ENCODE data around the gene SMARCA2. TPM values are rescaled to one million over a fixed set of nuclear protein-coding genes. Genes with fewer than 3 reads are reported as not detected.

SMARCA2 gene
- total and polyA plus RNA-seq, 8 donors: 20.5 to 242 (median 78.5) TPM

GRCh38 chr9:2152966-2153629, 138.0 kb downstream of the SMARCA2 start:
- H3K4me3 ChIP-seq: no peak overlapping the region
- H3K27me3 ChIP-seq: no peaks in the 10 kb centered on the region
- H3K9me3 ChIP-seq: no peaks in the 10 kb centered on the region
- no peak for DNase-seq
- intact Hi-C loops (cut with DNase I; ENCODE audit: low total_unique reads): no loop called here
- peaks cover 0 to 18% (median 2%) of the 10 kb centered on the region in 4 donors for H3K36me3 ChIP-seq
- 70 to 78% (median 76%) methylated on average over 10 of the region's 10 CpGs for WGBS, 5 donors
- peaks cover 6 to 31% (median 18%) of the 10 kb centered on the region in 4 donors for H3K4me1 ChIP-seq
- H3K27ac ChIP-seq: no peak overlapping the region
- no peak for TF ChIP-seq EP300 (IDR thresholded peaks at IDR 0.05)
- TF ChIP-seq POLR2AphosphoS5 (IDR thresholded peaks at IDR 0.05): no peak
- no peak for TF ChIP-seq CTCF (IDR thresholded peaks at IDR 0.05)
- no peak for TF ChIP-seq POLR2A (IDR thresholded peaks at IDR 0.05)

GRCh38 chr9:2153630-2154217, 138.6 kb downstream of the SMARCA2 start:
- H3K4me3 ChIP-seq: no peak overlapping the region
- no peaks in the 10 kb centered on the region for H3K9me3 ChIP-seq
- WGBS, 5 donors: 19 to 29% (median 24%) methylated on average over 2 of the region's 2 CpGs
- H3K36me3 ChIP-seq: peaks cover 0 to 15% (median 2%) of the 10 kb centered on the region in 4 donors
- no peaks in the 10 kb centered on the region for H3K27me3 ChIP-seq
- no peak overlapping the region for H3K27ac ChIP-seq
- DNase-seq: no peak
- TF ChIP-seq CTCF (IDR thresholded peaks at IDR 0.05) (no peak), POLR2AphosphoS5 (IDR thresholded peaks at IDR 0.05) (no peak), POLR2A (IDR thresholded peaks at IDR 0.05) (no peak), EP300 (IDR thresholded peaks at IDR 0.05) (no peak)
- intact Hi-C loops (cut with DNase I; ENCODE audit: low total_unique reads): no loop called here
- peaks cover 6 to 31% (median 19%) of the 10 kb centered on the region in 4 donors for H3K4me1 ChIP-seq

- intact Hi-C loops (cut with DNase I; ENCODE audit: low total_unique reads): no loop called here
- H3K27me3 ChIP-seq: no peaks in the 10 kb centered on the region
- H3K4me3 ChIP-seq: no peak overlapping the region
- DNase-seq: no peak
- 87 to 92% (median 88%) methylated on average over 3 of the region's 3 CpGs for WGBS, 5 donors
- no peak overlapping the region for H3K27ac ChIP-seq
- TF ChIP-seq POLR2AphosphoS5 (IDR thresholded peaks at IDR 0.05) (no peak), EP300 (IDR thresholded peaks at IDR 0.05) (no peak), POLR2A (IDR thresholded peaks at IDR 0.05) (no peak), CTCF (IDR thresholded peaks at IDR 0.05) (no peak)
- peaks cover 7 to 40% (median 26%) of the 10 kb centered on the region in 4 donors for H3K4me1 ChIP-seq
- no peaks in the 10 kb centered on the region for H3K9me3 ChIP-seq
- peaks cover 0 to 8% (median 2%) of the 10 kb centered on the region in 4 donors for H3K36me3 ChIP-seq
Measured at GRCh38 chr9:2154731-2155130, 139.6 kb downstream of the SMARCA2 start.

- Histone ChIP-seq H3K9me3 (no peaks in the 10 kb centered on the region), H3K36me3 (no peaks in the 10 kb centered on the region), H3K27ac (no peak overlapping the region), H3K27me3 (no peaks in the 10 kb centered on the region), H3K4me3 (no peak overlapping the region), H3K4me1 (peaks cover 14 to 53% (median 36%) of the 10 kb centered on the region in 4 donors)
- DNase-seq: no peak
- WGBS, 5 donors: 73 to 87% (median 76%) methylated on average over 5 of the region's 5 CpGs
- TF ChIP-seq POLR2A (IDR thresholded peaks at IDR 0.05): no peak
- no peak for TF ChIP-seq EP300 (IDR thresholded peaks at IDR 0.05)
- no peak for TF ChIP-seq CTCF (IDR thresholded peaks at IDR 0.05)
- no peak for TF ChIP-seq POLR2AphosphoS5 (IDR thresholded peaks at IDR 0.05)
- intact Hi-C loops (cut with DNase I; ENCODE audit: low total_unique reads): no loop called here
Measured at GRCh38 chr9:2155966-2156365, 140.8 kb downstream of the SMARCA2 start.
